Subcutaneous adipose tissue (tissue), 4 donors: ENCODE data around the gene MARCKS. TPM values are rescaled to one million over a fixed set of nuclear protein-coding genes. Genes with fewer than 3 reads are reported as not detected.

Experiments used
- CTCF ChIP-seq: fragments of 450-650 bp; IDR thresholded peaks from one replicate; pipeline ENCODE4 v1.5.1; 2016; ENCODE audit warnings: low read depth, mild to moderate bottlenecking, control low read depth, antibody characterized with exemption, moderate library complexity
- total RNA-seq, 4 donors: library from RNA; depleted of rRNA; stranded (reverse); fragments of >200 nt; gene quantifications; one replicate each; pipeline ENCODE4 v1.1.0, GENCODE V29; 2016

Gene MARCKS
- total RNA-seq, 4 donors from 2014 or later: 18.4 to 48.8 (median 22.3) TPM

GRCh38 chr6:113886512-113886911, 29.4 kb downstream of the MARCKS start:
- no peak for TF ChIP-seq CTCF

- no peak for TF ChIP-seq CTCF
These were observed 31.3 kb downstream of the MARCKS start for GRCh38 chr6:113888493-113888892.

GRCh38 chr6:113888956-113889630, 31.9 kb downstream of the MARCKS start:
- no peak for TF ChIP-seq CTCF

- no peak for TF ChIP-seq CTCF
These were observed 36.3 kb downstream of the MARCKS start for GRCh38 chr6:113893451-113893850.

GRCh38 chr6:113893866-113894265, 36.7 kb downstream of the MARCKS start:
- no peak for TF ChIP-seq CTCF

- TF ChIP-seq CTCF: no peak
These were observed 37.8 kb downstream of the MARCKS start for GRCh38 chr6:113894712-113895674.

- TF ChIP-seq CTCF: no peak
These were observed 44.3 kb downstream of the MARCKS start for GRCh38 chr6:113901482-113901881.
